Activated CD4-positive, CD25-positive, alpha-beta regulatory T cell treated with anti-CD3 and anti-CD28 coated beads, Interleukin-2, amount 50 U/mL, for 72 hours (primary cell): ENCODE measurements around the gene SIRT7.

Experiments
- DNase-seq: peaks from one replicate; pipeline ENCODE4 v3.0.0; 2021

Gene SIRT7

DNA sequence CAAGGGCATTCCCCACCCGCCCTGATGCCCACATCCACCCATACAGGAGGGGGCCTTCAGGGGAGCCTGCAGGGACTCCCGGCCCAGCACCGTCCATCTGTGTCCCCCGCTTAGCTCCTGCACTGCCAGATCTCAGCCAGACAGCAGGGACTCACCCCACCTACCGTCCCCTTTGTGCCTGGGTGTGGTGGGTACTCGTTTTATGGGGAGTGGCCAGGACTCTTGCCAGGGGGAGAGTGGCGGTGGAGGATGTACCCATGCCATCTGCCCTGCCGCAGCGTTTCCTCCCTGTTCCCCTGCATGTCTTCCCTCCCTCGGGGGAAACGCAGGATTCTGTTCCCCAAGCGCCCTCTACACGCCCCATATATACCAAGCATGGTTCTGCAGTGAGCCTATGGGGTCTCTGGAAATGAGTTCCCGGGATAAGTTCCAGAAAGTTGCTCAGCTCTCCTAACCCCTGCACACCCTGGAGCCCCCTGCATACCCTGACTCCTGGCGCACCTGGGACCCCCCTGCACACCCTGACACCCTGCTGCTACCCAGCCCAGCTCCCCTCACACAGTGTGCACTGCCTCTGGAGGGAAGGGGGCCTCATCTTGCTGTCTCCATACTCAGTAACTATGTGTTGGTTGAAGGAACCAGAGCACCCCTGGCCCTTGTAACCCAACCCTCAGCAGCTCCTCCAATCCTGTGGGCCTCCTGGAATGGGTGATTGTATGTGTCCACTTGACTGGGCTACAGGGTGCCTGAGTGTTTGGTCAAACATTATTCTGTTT lies 13.8 kb upstream of the SIRT7 start:
- DNase-seq, result no peak

DNA sequence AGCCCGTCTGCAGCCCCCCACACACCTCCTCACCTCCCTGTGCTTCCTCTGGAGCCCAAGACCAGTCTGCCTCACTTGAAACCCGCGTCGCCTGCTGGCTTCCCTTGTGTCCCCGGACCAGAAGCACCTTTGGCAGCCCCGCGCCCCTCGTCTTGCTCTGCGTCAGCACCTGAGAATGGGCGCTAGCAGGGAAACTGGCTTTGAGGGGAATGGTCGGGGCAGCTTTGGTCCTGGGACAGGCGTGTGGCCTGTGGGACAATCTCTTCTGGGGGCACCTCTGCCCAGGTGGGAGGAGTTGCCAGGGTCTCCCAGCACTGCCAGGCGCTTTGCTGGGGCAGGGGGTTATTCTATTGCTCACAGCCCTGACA lies 13.2 kb upstream of the SIRT7 start:
- no peak for DNase-seq

DNA sequence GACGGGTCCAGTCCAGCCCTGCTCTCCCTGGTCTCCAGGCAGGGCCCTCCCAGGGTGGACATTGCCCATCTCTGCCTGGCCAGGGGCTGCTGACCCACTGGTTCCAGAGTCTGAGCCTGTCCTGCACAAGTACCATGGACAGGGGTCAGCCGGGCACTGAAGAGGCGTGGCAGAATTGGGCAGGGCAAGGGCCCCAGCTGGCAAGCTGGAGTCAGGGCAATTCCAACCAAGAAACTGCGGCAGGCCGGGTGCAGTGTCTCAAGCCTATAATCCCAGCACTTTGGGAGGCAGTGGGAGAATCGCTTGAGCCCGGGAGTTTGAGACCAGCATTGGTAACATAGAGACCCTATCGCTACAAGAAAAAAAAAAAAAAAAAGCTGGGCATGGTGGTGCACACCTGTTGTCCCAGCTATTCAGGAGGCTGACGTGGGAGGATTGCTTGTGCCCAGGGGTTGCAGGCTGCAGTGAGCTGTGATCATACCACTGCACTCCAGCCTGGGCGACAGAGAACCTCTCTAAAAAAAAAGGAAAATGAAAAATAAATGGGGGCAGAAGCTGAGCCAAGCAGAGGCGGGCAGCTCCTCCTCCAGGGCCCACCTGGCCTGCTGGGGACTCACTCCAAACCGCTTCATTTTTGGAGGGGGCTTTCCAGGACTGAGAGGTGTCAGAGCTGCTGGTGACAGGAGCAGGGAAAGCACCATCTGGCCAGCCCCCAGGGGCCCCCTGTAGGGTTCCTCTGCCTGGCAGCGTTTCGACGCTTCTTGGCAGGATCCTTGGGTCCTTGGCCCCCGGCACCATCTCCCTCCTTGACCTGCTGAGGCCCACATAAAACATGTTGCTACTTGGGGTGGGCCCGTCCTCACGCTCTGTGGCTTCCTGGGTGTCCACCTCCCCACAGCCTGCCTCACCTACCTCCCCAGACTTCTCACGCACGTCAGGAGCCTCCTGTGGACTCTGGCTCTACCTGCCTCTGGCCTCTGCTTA lies 12.5 kb upstream of the SIRT7 start:
- no peak for DNase-seq

GRCh38 chr17:81929253-81930141 lies 11.5 kb upstream of the SIRT7 start:
- DNase-seq, result no peak

GRCh38 chr17:81928544-81929252 lies 10.7 kb upstream of the SIRT7 start:
- DNase-seq, result no peak

DNA sequence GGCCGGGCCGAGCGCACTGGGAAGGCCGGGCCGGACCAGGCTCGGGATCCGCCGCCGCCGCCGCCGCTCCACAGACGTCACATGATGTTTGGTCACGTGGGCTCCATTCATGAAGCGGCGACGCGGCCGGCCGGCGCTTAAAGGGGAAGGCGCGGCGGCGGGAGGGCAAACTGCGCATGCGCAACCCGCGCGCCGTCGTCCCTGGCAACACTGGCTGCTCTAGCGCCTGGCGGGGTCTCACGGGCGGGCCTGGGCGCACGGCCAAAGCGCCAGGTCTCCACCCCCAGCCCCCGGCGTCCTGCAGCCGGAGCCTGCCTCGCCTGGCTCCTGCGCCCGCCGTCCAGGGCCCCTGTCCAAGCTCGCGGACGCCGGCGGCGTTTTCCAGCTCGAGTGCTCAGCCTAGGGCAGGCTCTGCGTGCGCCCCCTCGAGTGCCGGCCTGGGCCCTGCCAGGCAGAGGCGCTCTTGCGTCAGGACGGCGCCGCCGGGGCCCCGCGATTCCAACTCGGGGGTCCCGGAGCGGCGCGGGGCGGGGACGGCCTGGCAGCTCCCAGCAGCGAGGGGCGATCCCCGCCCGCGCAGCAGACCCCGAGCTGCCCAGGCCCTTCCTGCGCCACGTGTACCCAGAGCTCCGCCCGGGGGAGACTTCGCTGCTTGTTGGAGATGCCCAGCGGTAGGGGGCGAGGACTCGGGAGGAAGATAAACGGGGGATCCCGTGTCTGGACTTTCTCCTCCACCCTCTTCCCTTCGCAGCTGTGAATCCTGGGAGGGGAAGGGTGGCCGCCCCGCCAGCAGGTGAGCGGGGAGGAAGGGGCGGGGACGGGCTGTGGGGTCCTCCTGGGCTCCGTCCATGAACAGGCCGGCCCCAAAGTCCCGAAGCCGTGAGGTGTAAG lies 9.9 kb upstream of the SIRT7 start, which contains the start of gene MAFG:
Gene MAFG, minus strand, starts transcription at position 83 of the 891 bp plus-strand sequence. CDS start 4,550 bp downstream, outside the sequence.
- peak; percentile 91 for DNase-seq

GRCh38 chr17:81927152-81927652 lies 9.2 kb upstream of the SIRT7 start:
- peak; percentile 50 for DNase-seq

DNA sequence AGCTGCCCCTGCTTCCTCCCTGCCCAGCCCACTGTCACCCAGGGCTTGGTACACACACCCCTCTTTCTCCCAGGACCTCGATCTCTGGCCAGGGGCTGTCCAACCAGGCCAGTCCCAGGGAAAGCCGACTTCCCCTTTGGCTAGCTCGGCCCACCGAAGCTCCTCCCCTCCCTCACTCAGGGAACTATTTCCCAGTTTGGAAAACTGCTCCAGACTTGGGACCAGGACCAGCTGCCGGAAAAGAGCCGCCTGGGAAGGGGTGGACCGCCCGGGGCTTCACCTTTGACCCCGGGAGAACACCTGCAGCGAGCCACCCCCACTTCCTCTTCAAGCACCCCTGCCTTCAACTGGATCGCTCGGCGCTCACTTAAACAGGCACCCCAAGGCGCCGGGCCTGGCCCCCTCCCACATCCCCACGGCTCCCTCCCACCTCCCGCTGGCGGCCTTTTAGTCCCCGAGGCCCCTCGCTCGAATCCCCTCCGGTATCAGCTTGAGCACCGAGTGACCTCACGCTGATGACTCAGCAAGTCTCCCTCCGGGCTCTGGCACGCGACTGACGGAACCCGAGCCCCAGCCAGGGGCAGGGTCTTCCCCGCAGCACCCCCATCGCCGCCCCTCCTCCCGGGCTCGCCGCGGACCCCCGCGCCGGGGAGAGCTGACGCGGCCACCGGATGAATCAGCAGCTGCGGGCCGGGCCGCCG lies 8.6 kb upstream of the SIRT7 start:
- DNase-seq, result peak; percentile 71

- DNase-seq, result no peak
Measured at GRCh38 chr17:81925860-81926450, 8.0 kb upstream of the SIRT7 start.

DNA sequence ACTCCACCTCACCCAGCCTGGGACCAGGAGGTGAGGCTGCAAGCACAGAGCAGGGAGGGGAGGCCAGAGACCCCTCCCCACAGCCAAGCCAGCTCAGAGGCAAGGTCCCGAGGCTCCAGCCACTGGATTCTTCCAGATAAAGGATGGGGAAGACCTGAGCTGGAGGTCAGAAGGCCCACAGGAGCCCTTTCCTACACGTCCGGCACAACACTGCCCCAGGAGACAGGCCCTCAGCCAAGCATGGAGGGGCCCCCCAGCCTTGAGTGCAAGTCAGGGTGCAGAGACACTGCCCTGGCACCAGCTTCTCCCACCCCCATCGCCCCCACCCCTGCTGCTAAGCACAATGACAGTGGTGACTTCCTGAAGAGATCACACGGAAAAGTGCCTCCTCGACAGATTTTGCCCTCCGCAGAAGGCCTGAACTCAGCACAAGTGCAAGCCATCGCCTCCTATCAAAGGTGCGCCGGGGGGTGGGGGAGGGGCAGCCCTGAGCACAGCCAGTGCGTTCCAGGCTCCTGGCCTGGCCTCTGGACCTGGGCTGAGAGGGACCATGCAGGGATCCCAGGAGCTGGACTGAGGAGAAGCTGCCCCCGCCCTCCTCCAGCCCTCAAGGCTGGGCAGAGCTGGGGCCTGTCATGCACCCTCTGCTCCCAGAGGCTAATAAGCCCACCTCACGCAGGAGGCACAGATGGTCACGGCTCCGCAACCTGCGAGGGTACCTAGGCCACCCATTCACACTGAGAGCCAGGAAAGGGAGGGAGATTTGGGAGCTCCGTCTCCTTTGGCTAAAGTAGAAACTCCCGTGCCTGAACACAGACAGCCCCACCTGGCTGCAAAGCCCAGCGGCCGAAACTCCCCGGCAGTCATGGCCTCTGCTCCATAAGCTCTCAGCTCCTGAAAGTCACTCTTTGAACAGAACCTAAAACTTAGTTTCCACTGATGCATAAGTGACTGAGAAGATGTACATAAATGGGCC lies 6.9 kb upstream of the SIRT7 start:
- no peak for DNase-seq

- DNase-seq, result no peak
Measured at GRCh38 chr17:81923302-81924260, 5.6 kb upstream of the SIRT7 start.

- DNase-seq, result no peak
Measured at GRCh38 chr17:81922566-81923301, 4.8 kb upstream of the SIRT7 start.

DNA sequence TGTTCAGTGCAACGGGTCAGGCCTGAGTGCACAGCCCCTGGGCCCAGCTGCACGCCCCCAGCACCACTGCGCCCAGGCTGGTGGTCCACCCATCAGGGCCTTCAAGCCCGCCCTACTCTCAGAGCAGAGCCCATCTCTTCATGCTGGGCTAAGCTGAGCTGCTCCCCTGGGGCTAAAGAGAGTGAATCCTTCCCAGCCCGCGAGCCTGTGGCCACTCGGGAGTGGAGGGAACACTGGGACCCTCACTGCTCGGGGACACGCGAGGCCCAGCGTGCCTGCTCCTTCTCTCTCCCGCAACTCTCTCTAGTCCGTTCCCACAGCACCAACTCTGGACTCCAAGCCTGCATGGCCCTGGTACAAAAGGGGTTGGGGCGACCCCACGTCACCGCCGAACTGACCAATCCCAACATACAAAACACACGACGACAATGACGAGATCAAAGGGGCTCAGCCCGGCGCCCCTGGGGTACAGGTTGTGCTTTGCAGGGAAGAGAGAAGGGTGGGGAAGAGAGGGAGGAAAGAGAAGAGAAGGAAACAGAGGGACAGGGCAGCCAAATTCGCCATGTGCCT lies 4.1 kb upstream of the SIRT7 start:
- no peak for DNase-seq

DNA sequence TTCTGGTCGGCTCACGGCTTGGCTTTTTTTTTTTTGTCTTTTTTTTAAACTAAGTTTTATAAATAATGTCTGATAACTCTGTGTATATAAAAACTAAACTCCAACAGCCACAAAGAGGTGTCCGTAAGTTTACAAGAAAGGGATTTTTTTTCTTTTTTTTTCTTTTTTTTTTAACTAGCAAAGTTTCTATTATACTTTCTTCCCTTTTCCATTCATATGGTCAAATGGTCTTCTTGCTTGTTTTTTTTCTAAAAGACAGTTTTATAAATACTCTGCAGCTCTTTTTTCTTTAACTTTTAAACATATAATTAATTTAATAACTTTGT lies 3.5 kb upstream of the SIRT7 start:
- DNase-seq, result no peak

- no peak for DNase-seq
Measured at GRCh38 chr17:81920612-81921536, 2.9 kb upstream of the SIRT7 start.
